Neural progenitor cell (in vitro differentiated cells): Measurements from ENCODE around the gene MGAT3. TPM values are rescaled to one million over a fixed set of nuclear protein-coding genes. Genes with fewer than 3 reads are reported as not detected.

Experiments used
- DNase-seq: peaks from one replicate; pipeline ENCODE4 v3.0.0-alpha.2; 2016; ENCODE audit warnings: low spot score
- H2AFZ ChIP-seq: fragments of 200-600 bp; sonication (generic); replicated peaks from 2 replicates; pipeline ENCODE4 v1.6.1; 2016; ENCODE audit warnings: antibody characterized with exemption
- H3F3A ChIP-seq: fragments of 200-600 bp; sonication (generic); 2 replicates; pipeline ENCODE4 v1.6.1; 2016; ENCODE audit warnings: antibody characterized with exemption, low read depth
- H3K27ac ChIP-seq: fragments of 200-600 bp; sonication (generic); 2 replicates; pipeline ENCODE4 v1.5.1; 2016; ENCODE audit warnings: mild to moderate bottlenecking
- H3K27me3 ChIP-seq: fragments of 200-600 bp; sonication (generic); 2 replicates; pipeline ENCODE4 v1.6.1; 2016; ENCODE audit warnings: mild to moderate bottlenecking, moderate library complexity
- H3K36me3 ChIP-seq: fragments of 200-600 bp; sonication (generic); 2 replicates; pipeline ENCODE4 v1.5.1; 2016
- H3K4me1 ChIP-seq: fragments of 200-600 bp; sonication (generic); 2 replicates; pipeline ENCODE4 v1.6.1; 2016; ENCODE audit warnings: mixed run types
- H3K4me2 ChIP-seq: fragments of 200-600 bp; sonication (generic); 2 replicates; pipeline ENCODE4 v1.6.1; 2016
- H3K4me3 ChIP-seq: fragments of 200-600 bp; sonication (generic); 2 replicates; pipeline ENCODE4 v1.5.1; 2016
- H3K79me2 ChIP-seq: fragments of 200-600 bp; sonication (generic); 2 replicates; pipeline ENCODE4 v1.6.1; 2016; ENCODE audit warnings: low read depth
- H3K9ac ChIP-seq: fragments of 200-600 bp; sonication (generic); 2 replicates; pipeline ENCODE4 v1.6.1; 2016
- H3K9me3 ChIP-seq: fragments of 200-600 bp; sonication (generic); 2 replicates; pipeline ENCODE4 v1.5.1; 2016; ENCODE audit warnings: low read depth
- H4K20me1 ChIP-seq: fragments of 200-600 bp; sonication (generic); 2 replicates; pipeline ENCODE4 v1.6.1; 2016; ENCODE audit warnings: low read depth
- H3K27ac Mint-ChIP-seq: 3 replicates; pipeline ENCODE4 v1.8.0; 2021; ENCODE audit warnings: mixed read lengths
- H3K27me3 Mint-ChIP-seq: 2 replicates; pipeline ENCODE4 v1.8.0; 2022; ENCODE audit warnings: low read depth, mild to moderate bottlenecking, inconsistent platforms, moderate library complexity, mixed read lengths; ENCODE audit not compliant: insufficient read depth
- H3K36me3 Mint-ChIP-seq: 3 replicates; pipeline ENCODE4 v1.8.0; 2021; ENCODE audit warnings: mixed read lengths
- H3K4me1 Mint-ChIP-seq: 3 replicates; pipeline ENCODE4 v1.8.0; 2021; ENCODE audit warnings: mixed read lengths
- H3K4me3 Mint-ChIP-seq: 3 replicates; pipeline ENCODE4 v1.8.0; 2021; ENCODE audit warnings: mild to moderate bottlenecking, moderate library complexity, mixed read lengths
- H3K9me3 Mint-ChIP-seq: 3 replicates; pipeline ENCODE4 v1.8.0; 2020; ENCODE audit warnings: mixed read lengths
- CTCF ChIP-seq: fragments of 200-600 bp; sonication (generic); IDR thresholded peaks from 2 replicates; pipeline ENCODE4 v1.5.1; 2017; ENCODE audit warnings: antibody characterized with exemption, mild to moderate bottlenecking
- EZH2 ChIP-seq: fragments of 200-600 bp; sonication (generic); IDR thresholded peaks from 2 replicates; pipeline ENCODE4 v1.6.1; 2017; ENCODE audit warnings: antibody characterized with exemption, mild to moderate bottlenecking, moderate library complexity
- EZH2phosphoT487 ChIP-seq: fragments of 200-600 bp; sonication (generic); IDR thresholded peaks from 2 replicates; pipeline ENCODE4 v1.6.1; 2017; ENCODE audit warnings: antibody characterized with exemption
- total RNA-seq: library from RNA; depleted of rRNA; stranded (reverse); fragments of >200 nt; gene quantifications from 2 replicates; pipeline ENCODE4 v1.2.3, GENCODE V29; 2015; ENCODE audit warnings: low replicate concordance

Gene MGAT3
- total RNA-seq, 1 donor from 2014 or later: 7.5 TPM

GRCh38 chr22:39477542-39477941 is 20.7 kb downstream of the MGAT3 start:
- no peak overlapping the region for H3K4me3 Mint-ChIP-seq
- H3K4me1 ChIP-seq: peaks cover 24% of the 10 kb centered on the region

GRCh38 chr22:39478441-39478850 is 21.6 kb downstream of the MGAT3 start:
- Mint-ChIP-seq H3K9me3 (peaks cover 2% of the 10 kb centered on the region), H3K36me3 (no peaks in the 10 kb centered on the region), H3K4me3 (no peak overlapping the region), H3K27ac (no peak overlapping the region), H3K4me1 (peaks cover 32% of the 10 kb centered on the region), H3K27me3 (peaks cover 3% of the 10 kb centered on the region)
- Histone ChIP-seq H3F3A (no peaks in the 10 kb centered on the region), H3K27me3 (no peaks in the 10 kb centered on the region), H3K36me3 (no peaks in the 10 kb centered on the region), H3K4me1 (peaks cover 25% of the 10 kb centered on the region), H3K4me3 (no peak overlapping the region), H3K4me2 (no peak overlapping the region), H3K79me2 (no peaks in the 10 kb centered on the region), H2AFZ (no peak overlapping the region), H3K27ac (no peak overlapping the region), H3K9me3 (no peaks in the 10 kb centered on the region), H3K9ac (no peak overlapping the region), H4K20me1 (peaks cover 94% of the 10 kb centered on the region)
- DNase-seq: peak; percentile 60
- no peak for TF ChIP-seq EZH2
- TF ChIP-seq EZH2phosphoT487: no peak
- TF ChIP-seq CTCF: no peak

More at GRCh38 chr22:39477542-39477941, 20.7 kb downstream of the MGAT3 start:
- Mint-ChIP-seq H3K36me3 (no peaks in the 10 kb centered on the region), H3K27ac (no peak overlapping the region), H3K9me3 (peaks cover 2% of the 10 kb centered on the region), H3K4me1 (peaks cover 41% of the 10 kb centered on the region), H3K27me3 (peaks cover 3% of the 10 kb centered on the region)
- no peak overlapping the region for H3K4me3 ChIP-seq
- H2AFZ ChIP-seq: no peak overlapping the region
- H3K27me3 ChIP-seq: no peaks in the 10 kb centered on the region
- no peaks in the 10 kb centered on the region for H3K79me2 ChIP-seq
- TF ChIP-seq CTCF (no peak), EZH2phosphoT487 (no peak), EZH2 (no peak)
- H3F3A ChIP-seq: no peaks in the 10 kb centered on the region
- H3K4me2 ChIP-seq: no peak overlapping the region
- H4K20me1 ChIP-seq: peaks cover 93% of the 10 kb centered on the region
- no peaks in the 10 kb centered on the region for H3K36me3 ChIP-seq
- no peak for DNase-seq
- H3K9me3 ChIP-seq: no peaks in the 10 kb centered on the region
- no peak overlapping the region for H3K27ac ChIP-seq
- H3K9ac ChIP-seq: no peak overlapping the region

DNA sequence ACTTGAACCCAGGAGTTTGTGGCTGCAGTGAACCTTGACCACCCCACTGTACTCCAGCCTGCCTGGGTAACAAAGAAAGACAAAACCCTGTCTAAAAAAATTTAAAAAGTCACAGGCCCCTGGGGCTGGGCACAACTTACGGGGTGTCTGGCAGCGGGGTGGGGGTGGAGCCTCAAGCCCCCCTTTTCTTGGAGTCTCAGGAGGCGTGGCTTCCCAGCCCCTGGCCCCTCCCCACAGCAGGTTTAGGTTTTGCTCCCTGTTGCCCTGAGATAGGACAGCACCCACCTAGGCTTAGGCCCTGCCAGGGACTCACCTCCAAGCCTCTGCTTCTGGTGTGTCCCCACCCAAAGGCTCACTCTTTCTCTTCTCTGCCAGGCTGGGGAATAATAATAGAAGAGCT is 22.4 kb downstream of the MGAT3 start:
- DNase-seq: no peak
- Mint-ChIP-seq H3K9me3 (peaks cover 2% of the 10 kb centered on the region), H3K27ac (no peak overlapping the region), H3K36me3 (no peaks in the 10 kb centered on the region), H3K4me1 (peaks cover 26% of the 10 kb centered on the region), H3K4me3 (no peak overlapping the region), H3K27me3 (peaks cover 3% of the 10 kb centered on the region)
- H3K27ac ChIP-seq: no peak overlapping the region
- H3K79me2 ChIP-seq: no peaks in the 10 kb centered on the region
- H3K4me3 ChIP-seq: no peak overlapping the region
- H3K9ac ChIP-seq: no peak overlapping the region
- H3K27me3 ChIP-seq: no peaks in the 10 kb centered on the region
- H3K4me1 ChIP-seq: peaks cover 22% of the 10 kb centered on the region
- H3K36me3 ChIP-seq: no peaks in the 10 kb centered on the region
- H3K4me2 ChIP-seq: no peak overlapping the region
- H4K20me1 ChIP-seq: peaks cover 94% of the 10 kb centered on the region
- no peak for TF ChIP-seq CTCF
- TF ChIP-seq EZH2: no peak
- no peak for TF ChIP-seq EZH2phosphoT487
- no peaks in the 10 kb centered on the region for H3F3A ChIP-seq
- H3K9me3 ChIP-seq: no peaks in the 10 kb centered on the region
- H2AFZ ChIP-seq: no peak overlapping the region
